Fibroblast of pulmonary artery (primary cell): Measurements from ENCODE around the gene DPYD.

ENCODE experiments used
- DNase-seq: peaks from one replicate; pipeline ENCODE4 v3.0.0-alpha.2; 2010; ENCODE audit warnings: low read depth
- H3K4me3 ChIP-seq: replicated peaks from 2 replicates; pipeline ENCODE4 v1.5.1; 2011; ENCODE audit warnings: low read depth, mild to moderate bottlenecking, control low read depth, low read length, moderate library complexity
- CTCF ChIP-seq: IDR thresholded peaks from 2 replicates; pipeline ENCODE4 v1.5.1; 2011; ENCODE audit warnings: mild to moderate bottlenecking, control low read depth, low read length, inconsistent platforms; ENCODE audit errors: missing control alignments

Gene DPYD

GRCh38 chr1:97508653-97509218, 412.1 kb downstream of the DPYD start:
- H3K4me3 ChIP-seq: no peak overlapping the region
- DNase-seq: no peak
- TF ChIP-seq CTCF: no peak

GRCh38 chr1:97507863-97508262, 413.0 kb downstream of the DPYD start:
- H3K4me3 ChIP-seq: no peak overlapping the region
- TF ChIP-seq CTCF: no peak
- peak; percentile 17 for DNase-seq

- no peak for TF ChIP-seq CTCF
- H3K4me3 ChIP-seq: no peak overlapping the region
- DNase-seq: no peak
Observed at GRCh38 chr1:97506368-97506767, 414.5 kb downstream of the DPYD start.

- H3K4me3 ChIP-seq: no peak overlapping the region
- no peak for DNase-seq
- no peak for TF ChIP-seq CTCF
Observed at GRCh38 chr1:97505816-97506215, 415.0 kb downstream of the DPYD start.

GRCh38 chr1:97505289-97505688, 415.5 kb downstream of the DPYD start:
- no peak overlapping the region for H3K4me3 ChIP-seq
- no peak for DNase-seq
- no peak for TF ChIP-seq CTCF

- DNase-seq: no peak
- TF ChIP-seq CTCF: no peak
- no peak overlapping the region for H3K4me3 ChIP-seq
Observed at GRCh38 chr1:97502360-97502759, 418.5 kb downstream of the DPYD start.

- H3K4me3 ChIP-seq: no peak overlapping the region
- TF ChIP-seq CTCF: no peak
- DNase-seq: no peak
Observed at GRCh38 chr1:97501628-97502027, 419.2 kb downstream of the DPYD start.
